GM12891 (cell line): ENCODE results near the gene OR51Q1.

ENCODE experiments used
- POLR2A ChIP-seq: IDR thresholded peaks from 2 replicates; pipeline ENCODE4 v1.6.1; 2011; ENCODE audit warnings: low read depth, low read length, control low read depth
- POLR2AphosphoS5 ChIP-seq: IDR thresholded peaks from 2 replicates; pipeline ENCODE4 v1.6.1; 2011; ENCODE audit warnings: low read depth, low read length, control low read depth
- TAF1 ChIP-seq: IDR thresholded peaks from 2 replicates; pipeline ENCODE4 v1.6.1; 2011; ENCODE audit warnings: low read depth, low read length, control low read depth

- TF ChIP-seq POLR2A (no peak), TAF1 (no peak), POLR2AphosphoS5 (no peak)
Observed at GRCh38 chr11:5380740-5381342, 41.1 kb upstream of the OR51Q1 start.
